ENCODE data around the gene CLBA1. TPM values are rescaled to one million over a fixed set of nuclear protein-coding genes. Genes with fewer than 3 reads are reported as not detected.

Gene CLBA1
- total RNA-seq, 1 experiment from 2014 or later: 3.0 TPM

DNA sequence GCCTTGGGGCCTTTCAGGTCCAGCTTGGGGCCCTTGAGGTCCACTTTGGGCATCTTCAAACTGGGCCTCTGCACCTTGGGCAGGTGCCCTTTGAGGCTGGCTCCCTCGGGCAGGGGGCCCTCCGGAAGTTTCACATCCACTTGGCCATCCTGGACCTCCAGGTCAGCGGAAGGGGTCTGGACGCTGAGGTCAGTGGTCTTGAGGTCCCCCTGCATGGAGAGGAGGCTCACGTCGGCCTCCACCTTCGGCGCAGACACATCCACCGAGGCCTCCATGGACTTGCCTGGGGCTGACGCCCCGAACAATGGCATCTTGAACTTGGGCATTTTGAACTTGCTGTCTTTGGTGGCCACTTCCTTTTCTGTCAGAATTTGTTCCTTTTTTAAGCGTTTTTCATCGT, 32.5 kb upstream of the CLBA1 start:
- CTCF ChIA-PET: no interaction called here
- H3K4me3 Mint-ChIP-seq (ENCODE audit: unreplicated experiment): no peak overlapping the region
- H3K4me1 Mint-ChIP-seq (ENCODE audit: low read depth, unreplicated experiment): no peaks in the 10 kb centered on the region

GRCh38 chr14:104953896-104954656, 31.5 kb upstream of the CLBA1 start:
- CTCF ChIA-PET: no interaction called here
- no peak overlapping the region for H3K27ac Mint-ChIP-seq (ENCODE audit: unreplicated experiment)
- no peaks in the 10 kb centered on the region for H3K9me3 ChIP-seq

More for the DNA sequence above, 32.5 kb upstream of the CLBA1 start:
- BruUV-seq (replicated peaks): no TSS peak
- POLR2A ChIA-PET: no interaction called here
- Mint-ChIP-seq H3K36me3 (ENCODE audit: insufficient read depth, unreplicated experiment) (no peaks in the 10 kb centered on the region), H3K9me3 (ENCODE audit: unreplicated experiment) (no peaks in the 10 kb centered on the region), H3K27me3 (ENCODE audit: insufficient read depth, unreplicated experiment) (peaks cover 16% of the 10 kb centered on the region), H3K27ac (ENCODE audit: unreplicated experiment) (no peak overlapping the region)
- Histone ChIP-seq H3K27me3 (replicated peaks; ENCODE audit: control insufficient read depth, insufficient read depth, low read length) (no peaks in the 10 kb centered on the region), H3K36me3 (ENCODE audit: control insufficient read depth, insufficient read depth, low read length) (no peaks in the 10 kb centered on the region), H3K9me3 (no peaks in the 10 kb centered on the region), H3K4me1 (no peaks in the 10 kb centered on the region), H3K4me3 (ENCODE audit: low read depth, low read length) (no peak overlapping the region)
- intact Hi-C loops (cut with micrococcal nuclease; ENCODE audit: unreplicated experiment): no loop called here
- TF ChIP-seq, protein P1, sequence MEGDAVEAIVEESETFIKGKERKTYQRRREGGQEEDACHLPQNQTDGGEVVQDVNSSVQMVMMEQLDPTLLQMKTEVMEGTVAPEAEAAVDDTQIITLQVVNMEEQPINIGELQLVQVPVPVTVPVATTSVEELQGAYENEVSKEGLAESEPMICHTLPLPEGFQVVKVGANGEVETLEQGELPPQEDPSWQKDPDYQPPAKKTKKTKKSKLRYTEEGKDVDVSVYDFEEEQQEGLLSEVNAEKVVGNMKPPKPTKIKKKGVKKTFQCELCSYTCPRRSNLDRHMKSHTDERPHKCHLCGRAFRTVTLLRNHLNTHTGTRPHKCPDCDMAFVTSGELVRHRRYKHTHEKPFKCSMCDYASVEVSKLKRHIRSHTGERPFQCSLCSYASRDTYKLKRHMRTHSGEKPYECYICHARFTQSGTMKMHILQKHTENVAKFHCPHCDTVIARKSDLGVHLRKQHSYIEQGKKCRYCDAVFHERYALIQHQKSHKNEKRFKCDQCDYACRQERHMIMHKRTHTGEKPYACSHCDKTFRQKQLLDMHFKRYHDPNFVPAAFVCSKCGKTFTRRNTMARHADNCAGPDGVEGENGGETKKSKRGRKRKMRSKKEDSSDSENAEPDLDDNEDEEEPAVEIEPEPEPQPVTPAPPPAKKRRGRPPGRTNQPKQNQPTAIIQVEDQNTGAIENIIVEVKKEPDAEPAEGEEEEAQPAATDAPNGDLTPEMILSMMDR (IDR thresholded peaks at IDR 0.05; ENCODE audit: insufficient read depth in 1 of 2, low read depth in 1 of 2, low read length in 1 of 2, severe bottlenecking in 1 of 2, unreplicated experiment in 1 of 2): no peak
- no peak for DNase-seq

GRCh38 chr14:104954746-104955395, 30.7 kb upstream of the CLBA1 start:
- ChIA-PET POLR2A (no interaction called here), CTCF (interaction anchor here (0.6 kb wide), 1 partner anchor 21 kb away, joined by 3 read pairs; no protein-coding TSS in a partner anchor)
- H3K9me3 ChIP-seq: no peaks in the 10 kb centered on the region
- H3K4me1 Mint-ChIP-seq (ENCODE audit: low read depth, unreplicated experiment): no peaks in the 10 kb centered on the region
- no peaks in the 10 kb centered on the region for H3K36me3 ChIP-seq (ENCODE audit: control insufficient read depth, insufficient read depth, low read length)
- H3K27me3 Mint-ChIP-seq (ENCODE audit: insufficient read depth, unreplicated experiment): peaks cover 16% of the 10 kb centered on the region
- no peak overlapping the region for H3K4me3 Mint-ChIP-seq (ENCODE audit: unreplicated experiment)
- no peaks in the 10 kb centered on the region for H3K27me3 ChIP-seq (replicated peaks; ENCODE audit: control insufficient read depth, insufficient read depth, low read length)
- H3K4me3 ChIP-seq (ENCODE audit: low read depth, low read length): no peak overlapping the region
- no peaks in the 10 kb centered on the region for H3K4me1 ChIP-seq
- no peak overlapping the region for H3K27ac Mint-ChIP-seq (ENCODE audit: unreplicated experiment)
- no TSS peak for BruUV-seq (replicated peaks)
- no peak for DNase-seq
- intact Hi-C loops (cut with micrococcal nuclease; ENCODE audit: unreplicated experiment): no loop called here
- TF ChIP-seq, protein P1 (IDR thresholded peaks at IDR 0.05; ENCODE audit: insufficient read depth in 1 of 2, low read depth in 1 of 2, low read length in 1 of 2, severe bottlenecking in 1 of 2, unreplicated experiment in 1 of 2): no peak
- H3K36me3 Mint-ChIP-seq (ENCODE audit: insufficient read depth, unreplicated experiment): no peaks in the 10 kb centered on the region
- no peaks in the 10 kb centered on the region for H3K9me3 Mint-ChIP-seq (ENCODE audit: unreplicated experiment)

More at GRCh38 chr14:104953896-104954656, 31.5 kb upstream of the CLBA1 start:
- Histone ChIP-seq H3K36me3 (ENCODE audit: control insufficient read depth, insufficient read depth, low read length) (no peaks in the 10 kb centered on the region), H3K27me3 (replicated peaks; ENCODE audit: control insufficient read depth, insufficient read depth, low read length) (no peaks in the 10 kb centered on the region), H3K4me3 (ENCODE audit: low read depth, low read length) (no peak overlapping the region), H3K4me1 (no peaks in the 10 kb centered on the region)
- POLR2A ChIA-PET: no interaction called here
- Mint-ChIP-seq H3K27me3 (ENCODE audit: insufficient read depth, unreplicated experiment) (peaks cover 16% of the 10 kb centered on the region), H3K9me3 (ENCODE audit: unreplicated experiment) (no peaks in the 10 kb centered on the region), H3K36me3 (ENCODE audit: insufficient read depth, unreplicated experiment) (no peaks in the 10 kb centered on the region), H3K4me1 (ENCODE audit: low read depth, unreplicated experiment) (no peaks in the 10 kb centered on the region), H3K4me3 (ENCODE audit: unreplicated experiment) (no peak overlapping the region)
- BruUV-seq (replicated peaks): no TSS peak
- DNase-seq: no peak
- TF ChIP-seq, protein P1 (IDR thresholded peaks at IDR 0.05; ENCODE audit: insufficient read depth in 1 of 2, low read depth in 1 of 2, low read length in 1 of 2, severe bottlenecking in 1 of 2, unreplicated experiment in 1 of 2): no peak
- intact Hi-C loops (cut with micrococcal nuclease; ENCODE audit: unreplicated experiment): no loop called here

All from Caco-2 (cell line).